ENCODE measurements around the gene SRRM5. TPM values are rescaled to one million over a fixed set of nuclear protein-coding genes. Genes with fewer than 3 reads are reported as not detected.

SRRM5 gene
- total RNA-seq, 1 experiment from 2014 or later, result 0.70 TPM

GRCh38 chr19:43598445-43599240, 13.2 kb upstream of the SRRM5 start:
- H3K27ac Mint-ChIP-seq, result peak overlapping the region in 1 of 3 experiments; percentile 97; a peak in 2 of 7 replicates
- H3K14ac ChIP-seq (ENCODE audit: insufficient read depth, low read length), result no peak overlapping the region
- no peak for TF ChIP-seq CTCF (conservative IDR thresholded peaks at IDR 0.05)
- no peak overlapping the region for H4K91ac ChIP-seq (ENCODE audit: insufficient read length, low read depth, low read length)
- H2BK12ac ChIP-seq (ENCODE audit: insufficient read length, low read depth, low read length), result no peak overlapping the region
- H2BK5ac ChIP-seq (ENCODE audit: insufficient read length, low read length), result no peak overlapping the region
- DNase-seq, result no peak
- no peak overlapping the region for H3K4ac ChIP-seq (ENCODE audit: low read depth, low read length)
- WGBS (ENCODE audit: extremely low coverage, insufficient read length, low lambda C conversion rate), result no CpG with 5 or more reads among the region's 19 CpGs
- H3K9me3 ChIP-seq (ENCODE audit: control insufficient read depth, low read depth, low read length), result no peaks in the 10 kb centered on the region
- no peak overlapping the region for H4K5ac ChIP-seq (ENCODE audit: insufficient read length, low read depth, low read length)
- H3K9me3 Mint-ChIP-seq, result no peaks in the 10 kb centered on the region; a peak in 1 of 5 replicates
- 0 out of 2 replicates have a peak, but pooled peaks cover 3% of the 10 kb centered on the region for H3K4me1 ChIP-seq (ENCODE audit: insufficient read depth, low read length)
- peaks cover 4 to 31% (median 20%) of the 10 kb centered on the region in 3 experiments for H3K36me3 Mint-ChIP-seq (ENCODE audit: insufficient read depth in 1 of 3, low read depth in 3 of 3)
- H3K27me3 Mint-ChIP-seq (ENCODE audit: low read depth), result no peaks in the 10 kb centered on the region
- no peak overlapping the region for H3K56ac ChIP-seq (ENCODE audit: insufficient read length, low read depth, low read length)
- no peak overlapping the region for H2AFZ ChIP-seq (ENCODE audit: low read length)
- no peak overlapping the region for H2BK120ac ChIP-seq (ENCODE audit: low read depth, low read length, poor library complexity, severe bottlenecking)
- 0 out of 5 replicates have a peak overlapping the region, but pooled peaks of 1 of the 2 experiments have one; percentile 95 for H3K4me3 Mint-ChIP-seq
- no peaks in the 10 kb centered on the region for H3K27me3 ChIP-seq (ENCODE audit: insufficient read depth, low read length)
- H4K8ac ChIP-seq (replicated peaks; ENCODE audit: insufficient read length, low read depth, low read length), result no peak overlapping the region
- H3K18ac ChIP-seq (ENCODE audit: insufficient read length, low read depth, low read length), result no peak overlapping the region
- peaks cover 4% of the 10 kb centered on the region; the same call in 1 of the 2 replicates for H3K79me2 ChIP-seq (ENCODE audit: insufficient read depth, low read length)
- H3K4me2 ChIP-seq (ENCODE audit: insufficient read depth, insufficient read length, low read length), result no peak overlapping the region
- H3K23ac ChIP-seq (ENCODE audit: insufficient read length, low read depth, low read length), result no peak overlapping the region
- no peak overlapping the region for H3K9ac ChIP-seq (ENCODE audit: extremely low read depth, insufficient read length, low read length)
- no peak overlapping the region for H2BK15ac ChIP-seq (ENCODE audit: low read depth, low read length)
- no peaks in the 10 kb centered on the region for H3K79me1 ChIP-seq (ENCODE audit: insufficient read depth, low read depth, low read length, poor library complexity, severe bottlenecking)
- no peak overlapping the region for H3T11ph ChIP-seq (ENCODE audit: low read length)
- no peak overlapping the region for H2BK20ac ChIP-seq (ENCODE audit: low read depth, low read length, poor library complexity, severe bottlenecking)
- H3K23me2 ChIP-seq (ENCODE audit: insufficient read length, low read depth, low read length, poor library complexity, severe bottlenecking), result peaks cover 20% of the 10 kb centered on the region
- H3K4me1 Mint-ChIP-seq, result peaks cover 18 to 24% of the 10 kb centered on the region in 2 experiments
- H2AK5ac ChIP-seq (ENCODE audit: insufficient read length, low read length), result no peak overlapping the region
- no peak overlapping the region for H3K27ac ChIP-seq (ENCODE audit: insufficient read length, low read depth, low read length)
- no peaks in the 10 kb centered on the region for H4K20me1 ChIP-seq (ENCODE audit: control insufficient read depth, insufficient read depth, insufficient read length)
